ENCODE data around the gene TNFSF15. TPM values are rescaled to one million over a fixed set of nuclear protein-coding genes. Genes with fewer than 3 reads are reported as not detected.
A peak's percentile ranks its signal among the peaks of the same experiment; 100 is the strongest.

TNFSF15 gene
- total RNA-seq: under 1 TPM in 1 of 2 donors, not detected in 1; 0.13 TPM

DNA sequence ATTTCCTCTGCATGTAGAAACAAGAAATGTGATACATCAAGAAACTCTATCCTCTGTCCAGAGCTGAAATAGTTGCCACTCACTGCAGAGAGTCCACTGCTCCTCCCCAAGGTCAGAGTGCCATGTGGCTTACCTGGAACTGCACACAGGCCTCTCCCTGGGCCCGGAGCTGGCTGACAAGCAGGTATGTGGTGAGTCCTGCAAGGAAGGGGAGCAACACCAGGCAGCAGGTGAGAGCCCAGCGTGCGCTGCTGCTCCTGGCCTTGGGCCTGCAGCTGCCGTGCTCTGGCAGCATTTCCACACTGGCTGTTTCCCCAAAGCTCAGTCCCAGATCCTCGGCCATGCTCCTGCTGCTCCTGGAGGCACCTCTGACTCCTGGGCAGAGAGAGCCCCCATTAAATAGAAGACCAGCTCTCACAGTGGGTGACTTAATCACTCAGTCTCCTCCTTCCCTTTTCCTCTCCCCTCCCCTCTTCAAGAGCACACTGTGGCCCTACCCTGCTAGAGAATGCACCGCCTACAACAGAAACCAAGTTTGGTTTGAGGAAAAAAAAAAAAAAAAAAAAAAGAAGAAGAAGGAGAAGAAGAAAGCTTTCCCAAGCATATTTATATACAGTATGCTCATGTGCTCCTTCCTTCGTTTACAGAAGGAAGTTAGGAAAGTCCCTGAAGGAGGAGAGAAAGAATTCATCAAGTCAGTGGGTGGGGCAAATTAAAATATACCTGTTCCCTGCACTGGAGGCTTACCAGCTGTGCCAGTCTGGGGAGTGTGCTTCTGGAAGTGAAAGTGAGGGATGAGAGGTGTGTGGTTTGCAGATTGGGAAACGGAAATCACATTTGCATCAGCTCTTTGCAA is at the start of gene TNFSF15:
TNFSF15 (minus strand) TSS at position 370 of the 856 bp plus-strand sequence; CDS start at position 343, 27 bp downstream.
- Mint-ChIP-seq H3K9me3 (no peaks in the 10 kb centered on the region), H3K36me3 (ENCODE audit: low read depth) (no peaks in the 10 kb centered on the region), H3K4me1 (peaks cover 31% of the 10 kb centered on the region), H3K27ac (peak within 1 kb of the TSS; percentile 78), H3K27me3 (no peaks in the 10 kb centered on the region), H3K4me3 (peak within 1 kb of the TSS; percentile 61)
- peak; percentile 94 for ATAC-seq (replicated peaks)

DNA sequence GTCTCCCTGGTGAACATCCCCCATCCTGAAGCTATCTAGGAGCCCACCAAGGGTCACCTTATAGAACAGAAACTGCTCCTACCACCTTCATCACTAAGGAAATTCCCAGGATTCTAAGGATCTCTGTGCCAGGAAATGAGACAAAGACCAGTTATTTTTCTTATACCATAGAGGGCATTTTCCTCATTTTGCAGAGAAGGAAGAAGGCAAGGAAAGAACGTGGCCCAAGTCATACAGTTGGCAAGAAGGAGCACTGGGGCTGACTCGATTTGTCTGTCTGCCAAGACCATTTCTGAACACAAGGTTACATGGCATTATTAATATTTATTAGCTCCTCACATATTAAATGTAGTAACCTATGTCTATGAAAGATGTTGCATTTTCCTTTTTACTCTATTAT is 49.6 kb upstream of the TNFSF15 start:
- Mint-ChIP-seq H3K4me3 (no peak overlapping the region), H3K9me3 (peaks cover 8% of the 10 kb centered on the region), H3K36me3 (ENCODE audit: low read depth) (no peaks in the 10 kb centered on the region), H3K4me1 (peaks cover 14% of the 10 kb centered on the region), H3K27me3 (no peaks in the 10 kb centered on the region), H3K27ac (no peak overlapping the region)
- ATAC-seq (replicated peaks): no peak

DNA sequence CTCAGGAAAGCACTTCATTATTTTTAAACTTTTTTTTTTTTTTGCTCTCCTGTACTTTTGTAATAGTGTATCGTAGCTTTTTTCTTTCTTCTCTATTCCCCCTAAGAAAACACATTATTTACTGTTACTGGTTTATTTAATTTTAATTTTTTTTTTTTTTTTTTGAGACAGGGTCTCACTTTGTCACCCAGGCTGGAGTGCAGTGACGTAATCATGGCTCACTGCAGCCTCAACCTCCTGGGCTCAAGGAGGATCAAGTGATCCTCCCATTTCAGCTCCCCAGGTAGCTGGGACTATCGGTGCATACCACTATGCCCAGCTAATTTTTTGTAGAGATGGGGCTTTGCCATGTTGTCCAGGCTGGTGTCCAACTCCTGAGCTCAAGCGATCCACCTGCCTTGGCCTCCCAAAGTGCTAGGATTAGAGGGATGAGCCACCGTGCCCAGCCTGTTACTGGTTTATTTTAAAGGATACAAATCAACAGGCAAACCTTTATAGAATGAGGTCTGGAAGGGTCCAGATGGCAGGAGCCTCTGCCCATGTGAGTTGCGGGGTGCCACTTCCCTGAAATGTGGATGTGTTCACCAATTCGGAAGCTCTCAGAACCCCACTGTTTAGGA is 49.0 kb upstream of the TNFSF15 start:
- Mint-ChIP-seq H3K27me3 (no peaks in the 10 kb centered on the region), H3K27ac (no peak overlapping the region), H3K4me1 (peaks cover 10% of the 10 kb centered on the region), H3K4me3 (no peak overlapping the region), H3K36me3 (ENCODE audit: low read depth) (no peaks in the 10 kb centered on the region), H3K9me3 (peaks cover 8% of the 10 kb centered on the region)
- ATAC-seq (replicated peaks): no peak

DNA sequence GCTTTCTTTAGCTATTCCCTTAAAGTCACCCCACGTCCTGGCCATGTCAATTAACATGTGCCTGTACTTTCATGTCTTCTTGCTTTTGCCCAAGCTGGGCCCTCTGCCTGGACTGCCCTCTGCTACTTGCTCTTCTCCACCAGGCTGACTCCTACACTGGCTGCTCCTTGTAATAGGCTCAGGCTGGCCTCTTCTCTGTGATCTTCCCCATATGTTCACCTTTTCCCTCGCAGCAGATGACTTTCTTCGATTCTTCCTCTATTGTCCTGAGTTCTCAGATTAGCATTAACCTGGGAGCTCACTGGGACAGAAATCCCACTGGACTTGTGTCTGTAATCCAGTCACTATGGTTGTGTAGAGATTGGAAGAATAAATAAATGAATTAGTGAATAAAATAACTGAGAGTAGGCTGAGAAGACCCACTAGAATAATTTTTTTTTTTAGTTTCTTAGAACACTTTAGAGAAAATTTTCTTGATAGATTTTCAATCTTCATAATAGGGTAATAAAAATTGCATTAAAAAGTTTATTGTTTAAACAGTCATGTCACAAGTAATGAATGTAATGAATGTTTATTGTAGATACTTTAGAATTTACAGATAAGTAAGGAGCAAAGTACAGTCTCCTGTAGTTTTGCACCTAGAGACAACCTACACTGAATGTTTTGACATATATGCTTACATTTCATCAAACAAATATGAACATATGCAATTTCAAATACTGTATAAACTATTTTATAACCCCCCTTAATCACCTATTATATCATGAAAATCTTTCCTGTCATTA is 47.4 kb upstream of the TNFSF15 start:
- H3K27ac Mint-ChIP-seq: no peak overlapping the region
- ATAC-seq (replicated peaks): no peak
- no peak overlapping the region for H3K4me3 Mint-ChIP-seq
- no peaks in the 10 kb centered on the region for H3K27me3 Mint-ChIP-seq
- H3K36me3 Mint-ChIP-seq (ENCODE audit: low read depth): no peaks in the 10 kb centered on the region
- H3K4me1 Mint-ChIP-seq: peaks cover 10% of the 10 kb centered on the region
- peaks cover 4% of the 10 kb centered on the region for H3K9me3 Mint-ChIP-seq

DNA sequence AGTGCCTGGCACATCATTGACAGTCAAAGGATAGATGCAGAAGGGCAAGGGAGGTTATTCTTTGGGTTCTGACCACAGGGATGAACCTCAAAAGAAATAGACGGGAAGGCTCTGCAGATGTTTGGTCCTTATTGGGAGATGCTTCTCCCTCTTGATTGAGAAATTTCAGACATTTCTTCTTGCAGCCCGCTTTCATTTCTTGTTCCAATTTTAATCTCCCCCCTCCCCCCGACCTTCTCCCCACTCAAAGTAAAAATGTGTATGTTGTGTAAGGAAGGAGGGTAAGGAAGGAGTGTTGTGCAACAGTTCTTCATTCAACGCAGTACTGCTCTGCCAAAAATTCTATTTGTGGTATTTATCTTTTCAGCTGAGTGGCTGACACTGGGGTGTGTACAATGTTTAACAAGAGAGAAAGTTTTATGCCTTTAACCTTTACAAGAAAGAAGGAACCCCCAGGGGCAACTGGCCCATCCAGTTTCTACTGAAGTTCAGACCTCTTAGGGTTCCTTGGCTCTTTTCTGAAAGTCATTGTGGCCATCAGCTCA is 46.3 kb upstream of the TNFSF15 start:
- H3K4me1 Mint-ChIP-seq: peaks cover 10% of the 10 kb centered on the region
- H3K4me3 Mint-ChIP-seq: no peak overlapping the region
- H3K27ac Mint-ChIP-seq: no peak overlapping the region
- no peak for ATAC-seq (replicated peaks)
- peaks cover 4% of the 10 kb centered on the region for H3K9me3 Mint-ChIP-seq
- no peaks in the 10 kb centered on the region for H3K27me3 Mint-ChIP-seq
- H3K36me3 Mint-ChIP-seq (ENCODE audit: low read depth): no peaks in the 10 kb centered on the region

DNA sequence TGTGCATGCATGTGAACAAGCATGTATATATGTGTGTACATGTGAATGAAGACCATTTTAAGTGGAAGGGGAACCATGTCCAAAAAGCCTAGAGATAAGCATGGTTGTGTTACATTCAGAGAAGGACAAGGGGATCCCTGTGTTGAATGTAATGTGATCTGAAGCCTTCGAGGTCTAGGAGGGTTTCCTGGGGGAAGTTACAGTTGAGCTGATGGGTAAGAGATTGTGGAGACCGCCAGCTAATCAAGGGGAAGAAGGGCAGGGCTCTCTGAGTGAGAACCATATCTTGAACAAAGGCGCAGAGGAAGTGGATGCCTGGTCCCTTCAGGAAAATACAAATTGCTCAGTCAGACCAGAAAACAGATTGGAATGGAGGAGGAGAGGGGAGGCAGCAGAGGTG is 45.5 kb upstream of the TNFSF15 start:
- Mint-ChIP-seq H3K4me1 (peaks cover 10% of the 10 kb centered on the region), H3K27me3 (no peaks in the 10 kb centered on the region), H3K9me3 (peaks cover 4% of the 10 kb centered on the region), H3K36me3 (ENCODE audit: low read depth) (no peaks in the 10 kb centered on the region), H3K27ac (peak overlapping the region; percentile 40), H3K4me3 (no peak overlapping the region)
- ATAC-seq (replicated peaks): peak; percentile 12

DNA sequence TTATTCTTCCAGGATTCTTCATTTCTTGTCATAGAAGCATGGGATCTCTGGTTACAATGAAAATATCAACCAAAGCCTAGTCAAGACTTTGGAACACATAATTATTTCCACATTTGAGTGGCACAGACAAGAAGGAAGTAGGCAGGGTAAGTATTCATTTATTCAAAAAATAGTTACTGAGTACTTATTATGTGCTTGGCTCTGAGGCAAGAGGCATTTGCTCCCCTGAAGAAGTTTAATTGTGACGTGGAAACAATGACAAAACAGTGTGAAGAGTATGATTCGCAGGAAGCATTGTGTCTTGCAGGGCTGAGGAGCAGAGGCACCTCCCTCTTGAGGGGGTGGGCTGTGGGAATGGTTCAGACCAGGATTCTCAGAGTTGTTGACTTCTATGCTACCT is 45.0 kb upstream of the TNFSF15 start:
- Mint-ChIP-seq H3K4me1 (peaks cover 10% of the 10 kb centered on the region), H3K27me3 (no peaks in the 10 kb centered on the region), H3K27ac (peak overlapping the region; percentile 40), H3K36me3 (ENCODE audit: low read depth) (no peaks in the 10 kb centered on the region), H3K9me3 (peaks cover 4% of the 10 kb centered on the region), H3K4me3 (no peak overlapping the region)
- ATAC-seq (replicated peaks): peak; percentile 86

DNA sequence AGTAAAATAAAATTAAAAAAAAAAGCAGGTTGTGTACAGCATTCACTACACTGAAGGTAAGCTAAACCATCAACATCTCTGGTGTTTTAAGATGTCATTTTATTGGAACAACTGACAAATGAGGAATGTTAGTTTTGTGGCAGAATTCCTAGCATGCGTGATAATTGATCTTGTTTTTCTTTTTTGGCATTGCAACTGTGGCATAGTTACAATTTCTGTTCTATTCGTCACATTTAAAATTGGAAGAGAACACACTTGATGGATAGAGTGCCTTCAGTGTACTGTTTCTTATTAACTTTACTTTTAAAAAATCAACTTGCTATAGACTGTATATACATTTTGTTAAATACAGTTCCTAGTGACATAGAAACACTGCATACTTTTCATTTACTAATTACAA is 43.6 kb upstream of the TNFSF15 start:
- Mint-ChIP-seq H3K36me3 (ENCODE audit: low read depth) (no peaks in the 10 kb centered on the region), H3K4me3 (no peak overlapping the region), H3K27ac (no peak overlapping the region), H3K9me3 (peaks cover 4% of the 10 kb centered on the region), H3K27me3 (no peaks in the 10 kb centered on the region), H3K4me1 (peaks cover 10% of the 10 kb centered on the region)
- ATAC-seq (replicated peaks): no peak

- Mint-ChIP-seq H3K4me1 (peaks cover 10% of the 10 kb centered on the region), H3K27me3 (no peaks in the 10 kb centered on the region), H3K9me3 (peaks cover 4% of the 10 kb centered on the region), H3K4me3 (no peak overlapping the region), H3K27ac (no peak overlapping the region), H3K36me3 (ENCODE audit: low read depth) (no peaks in the 10 kb centered on the region)
- ATAC-seq (replicated peaks): no peak
These were observed 41.9 kb upstream of the TNFSF15 start for GRCh38 chr9:114847492-114848417.

- Mint-ChIP-seq H3K4me3 (no peak overlapping the region), H3K36me3 (ENCODE audit: low read depth) (no peaks in the 10 kb centered on the region), H3K27ac (no peak overlapping the region), H3K4me1 (no peaks in the 10 kb centered on the region), H3K27me3 (no peaks in the 10 kb centered on the region), H3K9me3 (peaks cover 3% of the 10 kb centered on the region)
- ATAC-seq (replicated peaks): no peak
These were observed 39.5 kb upstream of the TNFSF15 start for GRCh38 chr9:114845373-114845772.

GRCh38 chr9:114844766-114845165 is 38.9 kb upstream of the TNFSF15 start:
- Mint-ChIP-seq H3K27ac (no peak overlapping the region), H3K9me3 (peaks cover 3% of the 10 kb centered on the region), H3K36me3 (ENCODE audit: low read depth) (no peaks in the 10 kb centered on the region), H3K4me3 (no peak overlapping the region), H3K27me3 (no peaks in the 10 kb centered on the region), H3K4me1 (no peaks in the 10 kb centered on the region)
- ATAC-seq (replicated peaks): no peak

DNA sequence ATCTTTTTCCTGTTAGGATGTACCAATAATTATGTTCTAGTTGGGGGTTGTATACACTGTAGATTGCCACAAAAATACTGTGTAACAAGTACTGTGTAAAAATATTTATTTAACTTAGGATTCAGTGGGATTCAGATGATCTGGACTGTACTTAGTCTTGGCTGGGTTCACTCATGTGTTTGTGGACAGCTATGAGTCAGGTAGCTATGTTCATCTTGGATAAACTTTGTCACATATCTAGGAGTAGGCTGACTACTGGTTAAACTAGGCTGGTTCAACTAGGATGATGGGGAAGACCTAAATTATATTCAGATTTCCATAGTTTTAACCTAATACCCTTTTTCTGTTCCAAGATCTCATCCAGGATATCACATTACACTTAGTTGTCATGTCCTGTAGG is 32.1 kb upstream of the TNFSF15 start:
- Mint-ChIP-seq H3K27ac (no peak overlapping the region), H3K27me3 (no peaks in the 10 kb centered on the region), H3K9me3 (peaks cover 3% of the 10 kb centered on the region), H3K4me3 (no peak overlapping the region), H3K36me3 (ENCODE audit: low read depth) (no peaks in the 10 kb centered on the region), H3K4me1 (peaks cover 16% of the 10 kb centered on the region)
- peak; percentile 47 for ATAC-seq (replicated peaks)

DNA sequence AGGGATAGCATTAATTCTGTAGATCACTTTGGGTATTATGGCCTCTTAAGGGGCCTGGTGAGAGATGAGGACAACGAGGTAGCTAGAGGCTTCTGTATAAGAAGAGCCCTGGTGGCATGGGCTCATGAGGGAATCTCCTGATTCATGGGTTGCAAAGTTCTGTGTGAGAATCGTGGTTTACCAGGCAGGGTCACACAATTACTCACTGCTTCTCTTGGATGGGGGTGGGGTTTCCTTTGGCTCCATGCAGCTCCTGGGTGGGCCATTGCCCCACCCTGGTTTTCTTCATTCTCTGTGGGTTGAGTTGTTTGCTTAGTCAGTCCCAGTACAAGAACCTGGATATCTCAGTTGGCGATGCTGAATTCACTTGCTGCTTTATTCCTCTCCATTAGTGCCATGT is 30.9 kb upstream of the TNFSF15 start:
- Mint-ChIP-seq H3K4me1 (peaks cover 16% of the 10 kb centered on the region), H3K4me3 (no peak overlapping the region), H3K36me3 (ENCODE audit: low read depth) (no peaks in the 10 kb centered on the region), H3K9me3 (peaks cover 3% of the 10 kb centered on the region), H3K27me3 (no peaks in the 10 kb centered on the region), H3K27ac (no peak overlapping the region)
- peak; percentile 77 for ATAC-seq (replicated peaks)

Measured in activated T-helper 17 cell treated with anti-CD3 and anti-CD28 coated beads, Interleukin-2, amount 50 U/mL, for 72 hours (primary cell).